ENCODE data around the gene DAPK2.

DNA sequence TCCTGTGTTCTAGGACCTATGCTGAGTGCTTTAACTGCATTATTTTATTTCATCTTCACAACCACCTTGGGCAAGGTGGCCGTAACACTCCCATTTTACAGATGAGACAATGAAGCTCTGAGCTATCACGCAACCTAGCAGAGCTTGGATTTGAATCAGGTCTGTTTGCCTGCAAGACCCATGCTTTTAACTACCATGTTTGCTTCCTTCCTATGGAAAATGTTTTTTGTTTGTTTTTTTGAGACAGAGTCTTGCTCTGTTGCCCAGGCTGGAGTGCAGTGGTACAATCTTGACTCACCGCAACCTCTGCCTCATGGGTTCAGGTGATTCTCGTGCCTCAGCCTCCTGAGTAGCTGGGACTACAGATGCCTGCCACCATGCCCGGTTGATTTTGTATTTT is 187.8 kb downstream of the DAPK2 start:
- TF ChIP-seq, protein P1, sequence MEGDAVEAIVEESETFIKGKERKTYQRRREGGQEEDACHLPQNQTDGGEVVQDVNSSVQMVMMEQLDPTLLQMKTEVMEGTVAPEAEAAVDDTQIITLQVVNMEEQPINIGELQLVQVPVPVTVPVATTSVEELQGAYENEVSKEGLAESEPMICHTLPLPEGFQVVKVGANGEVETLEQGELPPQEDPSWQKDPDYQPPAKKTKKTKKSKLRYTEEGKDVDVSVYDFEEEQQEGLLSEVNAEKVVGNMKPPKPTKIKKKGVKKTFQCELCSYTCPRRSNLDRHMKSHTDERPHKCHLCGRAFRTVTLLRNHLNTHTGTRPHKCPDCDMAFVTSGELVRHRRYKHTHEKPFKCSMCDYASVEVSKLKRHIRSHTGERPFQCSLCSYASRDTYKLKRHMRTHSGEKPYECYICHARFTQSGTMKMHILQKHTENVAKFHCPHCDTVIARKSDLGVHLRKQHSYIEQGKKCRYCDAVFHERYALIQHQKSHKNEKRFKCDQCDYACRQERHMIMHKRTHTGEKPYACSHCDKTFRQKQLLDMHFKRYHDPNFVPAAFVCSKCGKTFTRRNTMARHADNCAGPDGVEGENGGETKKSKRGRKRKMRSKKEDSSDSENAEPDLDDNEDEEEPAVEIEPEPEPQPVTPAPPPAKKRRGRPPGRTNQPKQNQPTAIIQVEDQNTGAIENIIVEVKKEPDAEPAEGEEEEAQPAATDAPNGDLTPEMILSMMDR (conservative IDR thresholded peaks at IDR 0.05; ENCODE audit: low read depth, low read length) = no peak
- TF ChIP-seq EZH2 (IDR thresholded peaks at IDR 0.05; ENCODE audit: low read length, unreplicated experiment) = no peak
